ENCODE data around the gene LMOD3.

Gene LMOD3

GRCh38 chr3:69161587-69162307 lies 39.4 kb upstream of the LMOD3 start:
- TF ChIP-seq CTCF (conservative IDR thresholded peaks at IDR 0.05; ENCODE audit: low read depth) = peak; percentile 94
- peak; percentile 59 for DNase-seq (ENCODE audit: low spot score)
- no peak overlapping the region for H3K27ac ChIP-seq
- ChIA-PET POLR2A (ENCODE audit: low non-redundant PET) (no interaction called here), CTCF (interaction anchor here (0.5 to 3.2 kb wide), 15 partner anchors 11 to 740 kb away, joined by 3 to 18 read pairs (median 3); no protein-coding TSS in a partner anchor)

GRCh38 chr3:69160525-69160924 lies 38.1 kb upstream of the LMOD3 start:
- H3K27ac ChIP-seq = no peak overlapping the region
- ChIA-PET POLR2A (ENCODE audit: low non-redundant PET) (no interaction called here), CTCF (interaction anchor here (0.6 to 1.6 kb wide), 4 partner anchors 149 to 511 kb away, joined by 3 to 7 read pairs (median 4); no protein-coding TSS in a partner anchor)
- no peak for DNase-seq (ENCODE audit: low spot score)
- TF ChIP-seq CTCF (conservative IDR thresholded peaks at IDR 0.05; ENCODE audit: low read depth) = no peak

- no peak for DNase-seq (ENCODE audit: low spot score)
- no peak for TF ChIP-seq CTCF (conservative IDR thresholded peaks at IDR 0.05; ENCODE audit: low read depth)
- no peak overlapping the region for H3K27ac ChIP-seq
- ChIA-PET POLR2A (ENCODE audit: low non-redundant PET) (no interaction called here), CTCF (interaction anchor here (1.6 kb wide), 1 partner anchor 156 kb away, joined by 3 read pairs; no protein-coding TSS in a partner anchor)
Measured at GRCh38 chr3:69160107-69160506, 37.7 kb upstream of the LMOD3 start.

GRCh38 chr3:69149586-69149985 lies 27.2 kb upstream of the LMOD3 start:
- ChIA-PET POLR2A (ENCODE audit: low non-redundant PET) (no interaction called here), CTCF (interaction anchor here (0.6 kb wide), 1 partner anchor 13 kb away, joined by 3 read pairs; no protein-coding TSS in a partner anchor)
- DNase-seq (ENCODE audit: low spot score) = no peak
- no peak for TF ChIP-seq CTCF (conservative IDR thresholded peaks at IDR 0.05; ENCODE audit: low read depth)
- H3K27ac ChIP-seq = no peak overlapping the region

- TF ChIP-seq CTCF (conservative IDR thresholded peaks at IDR 0.05; ENCODE audit: low read depth) = no peak
- no peak for DNase-seq (ENCODE audit: low spot score)
- CTCF ChIA-PET = interaction anchor here (1.8 kb wide), 1 partner anchor 24 kb away, joined by 5 read pairs; no protein-coding TSS in a partner anchor
- POLR2A ChIA-PET (ENCODE audit: low non-redundant PET) = no interaction called here
- no peak overlapping the region for H3K27ac ChIP-seq
Measured at GRCh38 chr3:69145688-69146087, 23.3 kb upstream of the LMOD3 start.

GRCh38 chr3:69144631-69145245 lies 22.3 kb upstream of the LMOD3 start:
- H3K27ac ChIP-seq = no peak overlapping the region
- DNase-seq (ENCODE audit: low spot score) = no peak
- ChIA-PET POLR2A (ENCODE audit: low non-redundant PET) (no interaction called here), CTCF (interaction anchor here (1.8 kb wide), 1 partner anchor 23 kb away, joined by 5 read pairs; no protein-coding TSS in a partner anchor)
- no peak for TF ChIP-seq CTCF (conservative IDR thresholded peaks at IDR 0.05; ENCODE audit: low read depth)

Measured in RWPE1 (cell line).